SJCRH30 (cell line): ENCODE results near the gene CCDC167. TPM values are rescaled to one million over a fixed set of nuclear protein-coding genes. Genes with fewer than 3 reads are reported as not detected.
A peak's percentile ranks its signal among the peaks of the same experiment; 100 is the strongest.

Experiments
- DNase-seq, 2 experiments: peaks; one replicate each; pipeline ENCODE4 v3.0.0-alpha.2; 2015 to 2020
- H3K27ac ChIP-seq: fragments of 250-450 bp; sonication (Bioruptor Pico); 2 replicates; pipeline ENCODE4 v1.5.1; 2020; ENCODE audit warnings: mild to moderate bottlenecking, moderate library complexity
- H3K27me3 ChIP-seq: fragments of 250-450 bp; sonication (Bioruptor Pico); 2 replicates; pipeline ENCODE4 v1.5.1; 2020; ENCODE audit warnings: mild to moderate bottlenecking, moderate library complexity
- H3K36me3 ChIP-seq: fragments of 250-450 bp; sonication (Bioruptor Pico); 2 replicates; pipeline ENCODE4 v1.5.1; 2020; ENCODE audit warnings: mild to moderate bottlenecking, moderate library complexity
- H3K4me1 ChIP-seq: fragments of 250-450 bp; sonication (Bioruptor Pico); 2 replicates; pipeline ENCODE4 v1.5.1; 2020; ENCODE audit warnings: mild to moderate bottlenecking, moderate library complexity
- H3K4me3 ChIP-seq: fragments of 250-450 bp; sonication (Bioruptor Pico); 2 replicates; pipeline ENCODE4 v1.5.1; 2020; ENCODE audit warnings: mild to moderate bottlenecking, moderate library complexity
- H3K9me3 ChIP-seq: fragments of 250-450 bp; sonication (Bioruptor Pico); replicated peaks from 2 replicates; pipeline ENCODE4 v1.5.1; 2020; ENCODE audit warnings: mild to moderate bottlenecking, moderate library complexity
- total RNA-seq: library from RNA; depleted of rRNA; stranded (reverse); fragments of >200 nt; shearing (Covaris generic); gene quantifications from 2 replicates; pipeline ENCODE4 v1.2.3, GENCODE V29; 2014

The CCDC167 gene
- total RNA-seq, 1 experiment from 2014 or later = 29.0 TPM

DNA sequence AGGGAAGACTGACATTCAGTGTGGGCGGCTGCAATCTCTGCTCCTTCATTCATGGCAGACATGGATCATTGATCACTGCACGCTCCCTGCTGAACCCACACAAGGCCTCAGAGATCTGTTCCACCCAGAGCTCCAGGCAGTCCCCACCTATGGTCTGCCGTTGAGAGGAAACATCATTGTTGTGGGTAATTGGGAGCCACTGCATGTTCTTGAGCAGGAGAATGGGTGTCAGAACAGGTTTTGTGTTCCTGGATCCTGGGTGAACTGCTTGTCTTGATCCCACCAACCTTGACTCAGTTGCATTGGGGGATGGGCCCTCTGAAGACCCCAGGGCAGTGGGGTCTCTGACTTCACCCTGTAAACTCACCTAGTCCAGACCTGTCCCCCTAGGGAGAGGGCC lies 23.1 kb upstream of the CCDC167 start:
- H3K4me3 ChIP-seq = no peak overlapping the region
- no peaks in the 10 kb centered on the region for H3K27me3 ChIP-seq
- no peaks in the 10 kb centered on the region for H3K9me3 ChIP-seq
- no peaks in the 10 kb centered on the region for H3K36me3 ChIP-seq
- peaks cover 8% of the 10 kb centered on the region for H3K4me1 ChIP-seq
- DNase-seq = no peak
- no peak overlapping the region for H3K27ac ChIP-seq

DNA sequence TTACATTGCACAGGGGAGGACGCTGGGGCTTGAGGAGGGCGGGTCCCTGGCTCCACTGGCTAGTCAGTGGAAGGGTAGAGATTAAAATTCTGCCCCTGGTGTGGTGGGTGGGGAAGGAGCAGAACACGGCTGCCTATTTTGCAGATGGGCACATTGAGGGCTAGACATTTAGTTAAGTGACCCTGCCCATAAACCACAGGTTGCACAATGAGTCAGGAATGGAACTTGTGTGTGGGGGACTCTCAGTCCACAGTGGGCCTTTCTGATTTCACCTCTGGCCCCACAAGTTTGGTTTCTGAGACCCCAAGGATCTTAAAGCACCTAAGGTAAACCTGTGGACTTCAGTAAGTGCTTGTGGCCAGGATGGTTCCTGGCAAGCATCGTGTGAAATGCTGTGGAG lies 22.0 kb upstream of the CCDC167 start:
- Histone ChIP-seq H3K36me3 (no peaks in the 10 kb centered on the region), H3K27me3 (no peaks in the 10 kb centered on the region), H3K27ac (no peak overlapping the region), H3K4me1 (peaks cover 14% of the 10 kb centered on the region), H3K9me3 (no peaks in the 10 kb centered on the region), H3K4me3 (no peak overlapping the region)
- DNase-seq = no peak

DNA sequence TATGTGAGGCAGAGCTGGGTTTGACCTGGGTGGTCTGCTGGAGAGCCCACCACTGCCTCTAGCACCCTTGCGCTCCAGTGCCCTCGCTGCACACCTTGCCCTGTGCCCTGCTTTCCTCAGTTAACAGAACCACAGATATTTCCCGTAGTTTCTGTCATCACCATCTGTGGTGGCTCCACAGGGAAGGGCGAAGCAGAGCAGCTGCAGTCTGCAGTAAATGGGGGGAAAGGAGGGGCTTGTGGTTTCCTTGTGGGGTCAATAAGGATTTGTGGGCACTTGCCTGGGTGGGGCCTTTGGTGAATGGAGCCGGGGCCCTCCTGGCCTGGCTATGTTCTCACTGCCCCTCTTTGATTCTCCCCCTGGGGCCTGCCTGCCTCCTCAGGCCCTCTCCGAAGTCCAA lies 21.2 kb upstream of the CCDC167 start:
- DNase-seq = peak; percentile 87 to 88
- no peak overlapping the region for H3K4me3 ChIP-seq
- peaks cover 21% of the 10 kb centered on the region for H3K4me1 ChIP-seq
- H3K27ac ChIP-seq = no peak overlapping the region
- no peaks in the 10 kb centered on the region for H3K9me3 ChIP-seq
- H3K36me3 ChIP-seq = no peaks in the 10 kb centered on the region
- H3K27me3 ChIP-seq = no peaks in the 10 kb centered on the region

DNA sequence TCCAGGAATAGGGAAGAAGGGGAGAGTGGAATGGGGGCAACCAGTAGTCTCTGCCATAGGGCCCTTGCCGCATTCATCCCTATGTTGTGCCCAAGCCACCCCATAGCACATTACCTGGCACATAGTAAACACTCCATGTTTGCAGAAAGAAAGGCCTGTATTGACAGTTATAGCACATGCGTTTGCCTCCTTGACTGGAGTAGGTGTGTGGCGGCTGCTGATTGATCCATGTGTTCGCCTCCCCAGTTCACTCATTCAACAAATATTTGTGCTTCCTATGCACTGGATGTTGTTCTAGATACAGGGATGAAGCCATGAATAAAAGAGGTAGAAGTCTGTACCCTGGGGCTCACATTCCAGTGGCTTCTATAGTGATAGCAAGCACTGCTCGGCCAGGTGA lies 19.8 kb upstream of the CCDC167 start:
- no peak overlapping the region for H3K4me3 ChIP-seq
- peaks cover 25% of the 10 kb centered on the region for H3K4me1 ChIP-seq
- DNase-seq = no peak
- H3K36me3 ChIP-seq = no peaks in the 10 kb centered on the region
- H3K9me3 ChIP-seq = no peaks in the 10 kb centered on the region
- H3K27me3 ChIP-seq = peaks cover 5% of the 10 kb centered on the region; the same call in 1 of the 2 replicates
- no peak overlapping the region for H3K27ac ChIP-seq

DNA sequence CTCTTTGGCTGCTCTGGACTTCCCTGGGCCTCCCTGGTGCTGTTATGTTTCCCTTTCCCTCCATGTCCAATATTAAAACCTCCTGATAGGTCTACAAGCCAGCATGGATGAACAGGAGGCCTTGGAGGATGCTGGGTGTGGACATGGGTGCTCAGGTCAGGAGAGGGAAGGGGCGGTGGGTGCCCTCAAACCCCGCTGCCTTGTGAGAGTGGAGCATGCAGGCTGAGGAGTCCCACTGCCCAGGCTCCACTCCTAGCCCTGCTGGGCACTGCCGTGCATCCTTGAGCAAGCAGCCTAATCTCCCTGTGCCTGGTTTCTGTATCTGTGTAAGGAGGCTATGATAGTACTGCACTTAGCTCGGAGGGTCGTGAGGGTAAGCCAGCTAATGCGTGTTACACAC lies 18.4 kb upstream of the CCDC167 start:
- no peaks in the 10 kb centered on the region for H3K9me3 ChIP-seq
- no peak for DNase-seq
- H3K27ac ChIP-seq = no peak overlapping the region
- H3K4me1 ChIP-seq = peaks cover 29% of the 10 kb centered on the region
- peaks cover 14% of the 10 kb centered on the region for H3K27me3 ChIP-seq
- H3K4me3 ChIP-seq = no peak overlapping the region
- H3K36me3 ChIP-seq = no peaks in the 10 kb centered on the region

DNA sequence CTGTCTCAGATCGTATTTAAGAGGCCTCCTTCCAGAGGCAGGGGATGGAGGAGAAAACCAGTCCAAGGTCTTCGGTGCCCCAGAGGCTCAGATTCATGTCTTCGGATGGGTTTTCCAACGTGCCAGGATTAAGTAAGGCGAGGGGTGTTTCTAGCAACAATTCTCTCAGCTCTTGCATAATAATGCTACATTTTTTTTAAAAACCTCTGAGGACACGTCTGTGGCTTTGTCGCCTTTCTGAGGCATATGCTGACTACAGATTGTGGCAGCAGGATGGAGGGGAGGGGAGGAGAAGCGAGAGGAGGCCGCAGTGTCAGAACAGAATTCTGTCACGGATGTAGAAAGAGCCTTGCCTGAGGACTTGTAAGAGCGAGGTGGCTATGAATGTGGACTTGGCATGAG lies 17.7 kb upstream of the CCDC167 start:
- Histone ChIP-seq H3K27ac (no peak overlapping the region), H3K9me3 (no peaks in the 10 kb centered on the region), H3K27me3 (peaks cover 19% of the 10 kb centered on the region), H3K36me3 (no peaks in the 10 kb centered on the region), H3K4me1 (peaks cover 35% of the 10 kb centered on the region), H3K4me3 (no peak overlapping the region)
- no peak for DNase-seq

DNA sequence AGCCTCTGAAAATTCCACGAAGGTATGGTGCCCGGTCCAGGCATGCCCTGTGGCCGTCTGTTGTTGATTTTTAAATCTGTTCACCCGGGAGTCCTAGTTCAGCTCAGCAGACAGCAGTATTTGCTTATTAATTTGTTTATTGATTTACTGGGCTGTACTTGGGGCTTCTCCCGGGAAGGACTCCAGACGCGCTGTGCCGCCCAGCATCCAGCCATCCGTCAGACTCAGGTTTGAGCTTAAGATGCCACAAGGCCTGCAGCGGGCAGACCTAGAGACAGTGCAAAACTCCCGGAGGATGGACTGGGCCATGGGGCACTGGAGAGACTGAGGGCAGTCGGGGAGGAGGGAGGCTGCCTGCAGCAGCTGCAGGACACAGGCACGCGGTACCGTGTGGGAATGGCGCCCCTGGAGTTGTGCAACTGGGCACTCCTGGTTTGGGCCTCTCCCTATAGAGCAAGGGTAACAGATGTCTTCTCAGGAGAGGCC lies 17.3 kb upstream of the CCDC167 start:
- H3K27me3 ChIP-seq = peaks cover 23% of the 10 kb centered on the region
- no peak overlapping the region for H3K4me3 ChIP-seq
- no peaks in the 10 kb centered on the region for H3K36me3 ChIP-seq
- DNase-seq = peak in 1 of 2 experiments; percentile 34
- no peak overlapping the region for H3K27ac ChIP-seq
- H3K9me3 ChIP-seq = no peaks in the 10 kb centered on the region
- H3K4me1 ChIP-seq = peaks cover 35% of the 10 kb centered on the region

DNA sequence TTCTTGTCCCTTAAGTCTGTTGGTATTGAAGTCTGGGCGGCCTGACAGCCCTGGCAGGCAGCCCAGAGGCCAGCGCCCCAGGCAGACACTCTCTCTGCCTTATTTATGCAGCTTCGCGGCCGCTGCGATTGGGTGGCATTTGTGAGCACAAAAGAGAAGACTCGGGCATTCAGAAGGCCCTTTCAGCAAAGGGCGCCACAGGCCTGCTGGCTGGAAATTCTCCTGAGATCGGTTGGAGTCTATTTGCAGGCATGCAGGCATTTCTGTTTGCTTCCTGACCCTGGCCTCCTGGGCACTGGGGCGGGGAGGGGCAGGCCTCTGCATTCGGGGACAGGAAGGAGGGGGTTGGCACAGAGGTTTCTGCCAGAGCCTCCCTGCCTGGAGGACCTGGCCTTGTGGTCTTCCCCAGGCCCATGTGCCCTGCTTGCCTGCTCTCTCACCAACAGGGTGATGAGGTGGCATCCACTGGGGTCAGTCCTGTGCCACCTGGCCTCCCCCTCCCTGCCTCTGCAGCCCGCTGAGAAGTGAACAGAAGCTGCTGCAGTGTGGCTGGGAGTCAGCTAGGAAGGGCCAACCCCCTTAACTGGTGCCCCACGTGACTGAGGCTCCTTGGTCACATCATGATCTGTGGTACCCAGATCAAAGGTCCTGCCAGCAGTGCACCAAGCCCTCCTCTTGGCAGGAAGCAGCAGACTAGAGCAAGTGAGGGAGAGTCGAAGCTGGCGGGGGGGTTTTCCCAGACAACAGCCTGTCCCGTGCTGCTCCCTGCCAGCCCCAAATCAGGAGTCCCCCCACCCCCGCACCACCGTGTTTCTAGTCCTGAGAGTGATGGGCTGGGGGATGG lies 16.6 kb upstream of the CCDC167 start:
- Histone ChIP-seq H3K4me3 (peak overlapping the region; percentile 32), H3K27me3 (peaks cover 23% of the 10 kb centered on the region), H3K4me1 (peaks cover 33% of the 10 kb centered on the region), H3K27ac (no peak overlapping the region), H3K9me3 (no peaks in the 10 kb centered on the region), H3K36me3 (no peaks in the 10 kb centered on the region)
- DNase-seq = peak; percentile 69 to 73

DNA sequence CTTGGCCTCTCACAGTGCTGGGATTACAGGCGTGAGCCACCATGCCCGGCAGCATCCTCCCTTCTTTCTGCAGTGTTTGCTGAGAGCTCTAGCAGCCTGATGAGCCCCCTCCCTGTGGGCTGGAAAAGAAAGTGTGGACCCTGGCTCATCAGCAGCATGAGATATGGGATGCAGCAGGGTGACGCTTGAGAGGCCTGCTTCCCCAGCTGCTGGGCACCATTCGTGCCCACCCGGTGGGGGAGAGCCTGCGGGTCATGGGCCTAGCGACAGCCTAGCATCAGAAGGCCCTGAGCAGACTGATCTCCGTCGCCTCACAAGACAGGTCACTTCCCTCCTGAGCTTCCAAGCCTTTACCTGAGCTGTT lies 16.0 kb upstream of the CCDC167 start:
- DNase-seq = no peak
- Histone ChIP-seq H3K36me3 (no peaks in the 10 kb centered on the region), H3K27ac (no peak overlapping the region), H3K4me1 (peaks cover 29% of the 10 kb centered on the region), H3K27me3 (peaks cover 23% of the 10 kb centered on the region), H3K9me3 (no peaks in the 10 kb centered on the region), H3K4me3 (peak overlapping the region; percentile 32; the same call in 1 of the 2 replicates)

DNA sequence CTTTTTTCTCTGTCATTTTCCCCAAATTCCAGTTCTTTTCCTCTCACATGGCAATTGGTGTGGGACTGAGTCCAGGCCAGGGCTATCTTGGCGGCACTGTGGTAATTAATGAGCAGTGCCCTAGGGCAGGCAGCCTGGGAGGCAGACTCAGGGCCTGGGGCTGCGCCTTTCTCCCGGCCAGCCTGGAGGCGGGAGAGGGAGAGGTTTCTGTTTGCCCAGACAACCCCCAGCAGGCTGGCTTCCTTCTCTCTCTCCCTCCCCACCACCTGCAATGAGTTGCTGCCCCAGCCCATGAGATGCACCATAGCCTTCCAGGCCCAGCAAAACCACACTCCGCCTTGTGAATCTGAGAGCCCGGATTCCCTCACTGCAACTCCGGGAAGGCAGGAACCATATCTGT lies 15.1 kb upstream of the CCDC167 start:
- H3K27me3 ChIP-seq = peaks cover 23% of the 10 kb centered on the region
- H3K9me3 ChIP-seq = no peaks in the 10 kb centered on the region
- no peak overlapping the region for H3K4me3 ChIP-seq
- no peak overlapping the region for H3K27ac ChIP-seq
- no peak for DNase-seq
- peaks cover 27% of the 10 kb centered on the region for H3K4me1 ChIP-seq
- H3K36me3 ChIP-seq = no peaks in the 10 kb centered on the region

DNA sequence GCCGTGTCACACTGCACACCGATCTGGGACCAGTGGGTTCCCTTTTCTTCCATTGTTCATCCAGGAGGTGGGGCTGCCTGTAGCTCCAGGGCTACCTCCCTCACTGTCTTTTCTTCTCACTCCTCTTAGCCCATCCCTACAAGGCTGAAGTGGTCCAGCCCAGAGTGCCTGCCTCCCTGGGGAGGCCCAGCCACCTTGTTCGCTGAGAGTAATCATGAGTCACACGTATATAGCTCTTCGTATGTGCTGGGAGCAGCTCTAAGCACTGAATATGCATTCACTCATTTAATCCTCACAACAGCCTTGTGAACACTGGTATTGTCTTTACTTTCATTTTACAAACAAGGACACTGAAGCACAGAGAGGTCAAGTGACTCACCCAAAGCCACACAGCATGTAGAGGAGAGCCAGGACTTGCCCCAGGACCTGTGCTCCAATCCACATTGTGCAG lies 14.7 kb upstream of the CCDC167 start:
- Histone ChIP-seq H3K27me3 (peaks cover 23% of the 10 kb centered on the region), H3K4me3 (no peak overlapping the region), H3K36me3 (no peaks in the 10 kb centered on the region), H3K27ac (no peak overlapping the region), H3K9me3 (no peaks in the 10 kb centered on the region), H3K4me1 (peaks cover 27% of the 10 kb centered on the region)
- DNase-seq = no peak

DNA sequence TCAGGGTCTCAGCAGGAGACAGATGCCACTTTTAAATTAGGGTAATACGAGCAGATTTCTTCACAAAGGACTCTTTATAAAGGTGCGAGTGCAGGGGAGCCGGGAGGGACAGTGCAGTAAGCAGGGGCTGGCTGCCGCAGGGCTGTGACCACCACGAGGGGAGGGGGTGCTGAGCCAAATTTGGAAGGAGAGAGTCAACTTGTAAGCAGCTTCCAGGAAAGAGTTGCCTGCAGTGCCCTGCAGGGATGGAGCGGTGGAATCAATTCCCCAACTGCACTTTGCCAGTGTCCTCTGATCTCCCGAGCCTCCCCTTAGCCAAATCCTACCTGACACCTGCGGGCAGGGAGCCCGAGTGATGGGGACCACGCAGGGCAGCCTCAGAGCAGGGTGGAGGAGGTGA lies 13.9 kb upstream of the CCDC167 start:
- Histone ChIP-seq H3K9me3 (no peaks in the 10 kb centered on the region), H3K36me3 (no peaks in the 10 kb centered on the region), H3K27me3 (peaks cover 23% of the 10 kb centered on the region), H3K27ac (no peak overlapping the region), H3K4me1 (peaks cover 27% of the 10 kb centered on the region), H3K4me3 (no peak overlapping the region)
- no peak for DNase-seq

DNA sequence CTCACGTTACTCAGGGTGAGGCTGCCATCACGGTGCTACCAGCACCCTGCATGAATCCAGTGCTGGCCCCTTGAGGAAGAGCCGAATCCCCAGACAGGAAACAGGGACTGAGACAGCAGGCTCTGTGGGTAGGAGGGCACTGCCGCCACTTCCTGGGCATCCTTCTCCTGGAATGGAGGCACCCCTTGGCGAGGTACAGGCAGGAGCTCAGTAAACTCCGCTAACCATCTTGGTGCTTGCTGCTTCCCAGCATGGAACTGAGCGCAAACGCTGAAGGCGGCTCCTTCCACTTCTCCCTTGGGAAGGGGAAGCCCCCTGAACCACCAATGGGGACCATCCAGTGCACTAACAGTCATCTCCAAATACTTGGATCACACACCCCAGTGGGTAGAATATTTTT lies 13.5 kb upstream of the CCDC167 start:
- no peaks in the 10 kb centered on the region for H3K36me3 ChIP-seq
- H3K4me1 ChIP-seq = peaks cover 27% of the 10 kb centered on the region
- peaks cover 23% of the 10 kb centered on the region for H3K27me3 ChIP-seq
- no peaks in the 10 kb centered on the region for H3K9me3 ChIP-seq
- no peak overlapping the region for H3K4me3 ChIP-seq
- DNase-seq = no peak
- H3K27ac ChIP-seq = no peak overlapping the region

DNA sequence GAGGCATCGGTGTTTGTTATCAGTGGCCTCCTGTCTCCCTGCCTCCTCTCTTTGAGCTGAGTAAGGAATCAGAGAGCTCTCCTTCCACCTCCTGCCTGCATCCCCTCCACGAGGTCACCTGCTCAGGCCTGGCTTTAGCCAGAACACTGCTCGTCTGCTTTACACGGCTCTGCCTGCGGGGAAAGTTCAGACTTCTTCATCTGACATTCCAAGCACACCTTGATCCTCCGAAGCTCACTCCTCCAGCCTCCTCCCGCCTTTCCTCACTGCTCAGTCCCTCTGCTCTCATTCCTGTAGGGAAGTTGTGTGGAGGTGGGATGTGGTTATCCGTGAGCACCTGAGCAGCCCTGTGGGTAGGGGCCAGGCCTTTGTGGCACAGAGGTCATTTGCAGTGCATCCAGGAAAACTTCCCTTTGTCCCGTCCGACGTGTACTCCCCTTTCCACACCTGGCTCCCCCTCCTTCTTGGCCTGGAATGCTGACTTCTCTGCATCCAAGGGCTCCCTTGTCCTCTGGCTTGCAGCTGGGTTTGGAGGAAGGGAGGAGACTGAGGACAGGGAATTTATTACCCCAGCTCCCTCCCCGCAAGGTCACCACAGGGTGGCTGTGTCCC lies 12.8 kb upstream of the CCDC167 start:
- DNase-seq = no peak
- H3K36me3 ChIP-seq = no peaks in the 10 kb centered on the region

DNA sequence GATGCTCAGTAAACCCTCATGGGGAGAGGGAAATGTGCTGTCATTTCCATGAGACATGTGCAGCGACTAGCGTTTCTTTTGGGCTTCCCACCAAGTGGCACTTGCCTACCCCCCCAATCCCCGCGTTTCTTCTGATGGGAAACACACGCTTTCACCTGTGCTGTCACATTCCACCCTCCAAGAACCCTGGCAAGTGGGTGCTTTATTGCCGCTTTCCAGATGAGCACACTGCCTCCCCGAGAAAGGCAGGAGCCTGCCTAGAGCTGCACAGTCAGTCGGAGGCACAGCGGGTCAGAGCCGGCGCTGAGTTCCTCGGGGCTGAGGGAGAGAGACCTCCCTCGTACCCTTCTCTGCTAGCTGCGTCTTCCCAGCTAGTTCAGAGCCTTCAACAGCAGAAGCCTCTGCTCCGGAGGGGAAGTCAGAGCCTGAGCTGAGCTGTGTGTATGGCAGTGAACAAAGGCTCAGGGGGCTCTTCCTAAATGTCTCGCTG lies 12.3 kb upstream of the CCDC167 start:
- Histone ChIP-seq H3K27me3 (peaks cover 23% of the 10 kb centered on the region), H3K9me3 (no peaks in the 10 kb centered on the region), H3K4me1 (peaks cover 22% of the 10 kb centered on the region), H3K36me3 (no peaks in the 10 kb centered on the region), H3K27ac (no peak overlapping the region), H3K4me3 (no peak overlapping the region)
- DNase-seq = no peak

More for the DNA sequence above, 12.8 kb upstream of the CCDC167 start:
- Histone ChIP-seq H3K4me1 (peaks cover 27% of the 10 kb centered on the region), H3K9me3 (no peaks in the 10 kb centered on the region), H3K27ac (no peak overlapping the region), H3K27me3 (peaks cover 23% of the 10 kb centered on the region), H3K4me3 (no peak overlapping the region)
